ENCODE results near the gene HSP90AB1. TPM values are rescaled to one million over a fixed set of nuclear protein-coding genes. Genes with fewer than 3 reads are reported as not detected.

HSP90AB1 gene
- total and polyA plus RNA-seq, 9 of the 15 experiments (the other 6 are each of a cell fraction or from before 2014, with no cell fraction given), result 1,780 to 3,358 (median 2,262) TPM

- TF ChIP-seq CHD7 (IDR thresholded peaks at IDR 0.05; ENCODE audit: low read depth, low read length) (peak; percentile 12), ZNF707 (CRISPR knock-in tag; conservative IDR thresholded peaks at IDR 0.05) (no peak), TRIM24 (IDR thresholded peaks at IDR 0.05) (peak; percentile 48 to 60; a peak in 2 of 4 replicates), SAFB (IDR thresholded peaks at IDR 0.05; ENCODE audit: borderline replicate concordance, low read depth, low read length) (no peak; the same call in 1 of the 2 replicates), SMAD2 (IDR thresholded peaks at IDR 0.05; ENCODE audit: low read depth, low read length) (no peak), HDAC8 (tag; IDR thresholded peaks at IDR 0.05) (no peak), PRMT5 (CRISPR knock-in tag; IDR thresholded peaks at IDR 0.05) (no peak), POLR2A (conservative IDR thresholded peaks at IDR 0.05) (peak; percentile 100), ZSCAN29 (IDR thresholded peaks at IDR 0.05) (no peak; the same call in 1 of the 2 replicates), MAFK (IDR thresholded peaks at IDR 0.05; ENCODE audit: low read length) (no peak), EP400 (IDR thresholded peaks at IDR 0.05) (no peak; the same call in 1 of the 2 replicates), RBM22 (IDR thresholded peaks at IDR 0.05; ENCODE audit: low read depth, low read length, poor library complexity, severe bottlenecking) (no peak), RFX1 (IDR thresholded peaks at IDR 0.05) (no peak), TCF7 (IDR thresholded peaks at IDR 0.05; ENCODE audit: borderline replicate concordance) (0 out of 2 replicates have a peak, but pooled peaks have one; percentile 41), SLC30A9 (CRISPR knock-in tag; IDR thresholded peaks at IDR 0.05) (no peak; the same call in 1 of the 2 replicates), ZFP30 (CRISPR knock-in tag; IDR thresholded peaks at IDR 0.05; ENCODE audit: borderline replicate concordance) (no peak)
- TF ChIP-seq, protein P1, sequence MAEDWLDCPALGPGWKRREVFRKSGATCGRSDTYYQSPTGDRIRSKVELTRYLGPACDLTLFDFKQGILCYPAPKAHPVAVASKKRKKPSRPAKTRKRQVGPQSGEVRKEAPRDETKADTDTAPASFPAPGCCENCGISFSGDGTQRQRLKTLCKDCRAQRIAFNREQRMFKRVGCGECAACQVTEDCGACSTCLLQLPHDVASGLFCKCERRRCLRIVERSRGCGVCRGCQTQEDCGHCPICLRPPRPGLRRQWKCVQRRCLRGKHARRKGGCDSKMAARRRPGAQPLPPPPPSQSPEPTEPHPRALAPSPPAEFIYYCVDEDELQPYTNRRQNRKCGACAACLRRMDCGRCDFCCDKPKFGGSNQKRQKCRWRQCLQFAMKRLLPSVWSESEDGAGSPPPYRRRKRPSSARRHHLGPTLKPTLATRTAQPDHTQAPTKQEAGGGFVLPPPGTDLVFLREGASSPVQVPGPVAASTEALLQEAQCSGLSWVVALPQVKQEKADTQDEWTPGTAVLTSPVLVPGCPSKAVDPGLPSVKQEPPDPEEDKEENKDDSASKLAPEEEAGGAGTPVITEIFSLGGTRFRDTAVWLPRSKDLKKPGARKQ (CRISPR knock-in tag; IDR thresholded peaks at IDR 0.05), result no peak
Measured at GRCh38 chr6:44246663-44247337, at the start of gene HSP90AB1 (continued).

All from K562 (cell line).